ENCODE results near the gene TRMT112. TPM values are rescaled to one million over a fixed set of nuclear protein-coding genes. Genes with fewer than 3 reads are reported as not detected.
"Not testable (repeated sequence)": the region's sequence is repeated elsewhere in the genome, so short reads cannot be mapped to it uniquely, and the experiment has no call there.

Gene TRMT112
- total RNA-seq, 1 donor from 2014 or later = 126 TPM

DNA sequence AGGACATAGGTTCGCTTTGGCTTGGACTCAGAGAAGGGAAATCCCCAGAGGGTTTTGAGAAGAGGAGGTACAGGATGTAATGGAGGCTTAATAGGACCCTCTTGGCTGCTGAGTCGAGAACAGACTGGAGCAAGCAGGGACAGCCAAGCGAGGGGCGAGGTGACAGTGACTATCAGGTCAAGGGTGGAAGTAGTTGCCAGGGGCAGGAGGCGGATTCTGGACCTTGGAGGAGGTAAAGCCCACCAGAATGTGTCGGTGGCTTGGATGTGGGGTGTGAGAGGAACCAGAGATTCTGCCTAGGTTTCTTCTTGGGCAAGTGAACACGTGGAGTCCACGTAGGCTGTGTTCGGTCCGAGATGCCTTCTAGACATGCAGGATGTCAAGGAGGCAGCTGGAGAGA lies 4.4 kb downstream of the TRMT112 start:
- TF ChIP-seq, protein P1, sequence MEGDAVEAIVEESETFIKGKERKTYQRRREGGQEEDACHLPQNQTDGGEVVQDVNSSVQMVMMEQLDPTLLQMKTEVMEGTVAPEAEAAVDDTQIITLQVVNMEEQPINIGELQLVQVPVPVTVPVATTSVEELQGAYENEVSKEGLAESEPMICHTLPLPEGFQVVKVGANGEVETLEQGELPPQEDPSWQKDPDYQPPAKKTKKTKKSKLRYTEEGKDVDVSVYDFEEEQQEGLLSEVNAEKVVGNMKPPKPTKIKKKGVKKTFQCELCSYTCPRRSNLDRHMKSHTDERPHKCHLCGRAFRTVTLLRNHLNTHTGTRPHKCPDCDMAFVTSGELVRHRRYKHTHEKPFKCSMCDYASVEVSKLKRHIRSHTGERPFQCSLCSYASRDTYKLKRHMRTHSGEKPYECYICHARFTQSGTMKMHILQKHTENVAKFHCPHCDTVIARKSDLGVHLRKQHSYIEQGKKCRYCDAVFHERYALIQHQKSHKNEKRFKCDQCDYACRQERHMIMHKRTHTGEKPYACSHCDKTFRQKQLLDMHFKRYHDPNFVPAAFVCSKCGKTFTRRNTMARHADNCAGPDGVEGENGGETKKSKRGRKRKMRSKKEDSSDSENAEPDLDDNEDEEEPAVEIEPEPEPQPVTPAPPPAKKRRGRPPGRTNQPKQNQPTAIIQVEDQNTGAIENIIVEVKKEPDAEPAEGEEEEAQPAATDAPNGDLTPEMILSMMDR (IDR thresholded peaks at IDR 0.05) = no peak
- H3K27ac Mint-ChIP-seq (ENCODE audit: unreplicated experiment) = peak overlapping the region; percentile 39

DNA sequence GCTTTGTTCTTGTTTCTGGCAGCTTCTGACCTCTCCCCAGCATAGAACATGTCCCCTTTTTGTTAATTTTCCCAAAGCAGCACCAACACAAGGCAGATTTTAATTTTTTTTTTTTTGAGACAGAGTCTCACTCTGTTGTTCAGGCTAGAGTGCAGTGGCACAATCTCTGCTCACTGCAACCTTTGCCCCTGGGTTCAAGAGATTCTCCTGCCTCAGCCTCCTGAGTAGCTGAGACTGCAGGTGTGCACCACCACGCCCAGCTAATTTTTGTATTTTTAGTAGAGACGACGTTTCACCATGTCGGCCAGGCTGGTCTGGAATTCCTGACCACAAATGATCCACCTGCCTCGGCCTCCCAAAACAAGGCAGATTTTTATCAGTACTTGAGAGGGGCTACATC lies 9.6 kb downstream of the TRMT112 start:
- not testable (repeated sequence) for H3K27me3 Mint-ChIP-seq (ENCODE audit: low read depth); H3K36me3 Mint-ChIP-seq (ENCODE audit: low read depth); DNase-seq (ENCODE audit: low spot score); H3K4me3 Mint-ChIP-seq (ENCODE audit: unreplicated experiment); H3K9me3 Mint-ChIP-seq (ENCODE audit: low read depth)
- Mint-ChIP-seq H3K4me1 (ENCODE audit: low read depth) (peaks cover 17% of the 10 kb centered on the region), H3K27ac (ENCODE audit: unreplicated experiment) (peak overlapping the region; percentile 15)

More for the DNA sequence above, 4.4 kb downstream of the TRMT112 start:
- Mint-ChIP-seq H3K4me1 (ENCODE audit: low read depth) (peaks cover 10% of the 10 kb centered on the region), H3K27me3 (ENCODE audit: low read depth) (no peaks in the 10 kb centered on the region), H3K9me3 (ENCODE audit: low read depth) (no peaks in the 10 kb centered on the region), H3K36me3 (ENCODE audit: low read depth) (no peaks in the 10 kb centered on the region), H3K4me3 (ENCODE audit: unreplicated experiment) (no peak overlapping the region)
- DNase-seq (ENCODE audit: low spot score) = no peak

DNA sequence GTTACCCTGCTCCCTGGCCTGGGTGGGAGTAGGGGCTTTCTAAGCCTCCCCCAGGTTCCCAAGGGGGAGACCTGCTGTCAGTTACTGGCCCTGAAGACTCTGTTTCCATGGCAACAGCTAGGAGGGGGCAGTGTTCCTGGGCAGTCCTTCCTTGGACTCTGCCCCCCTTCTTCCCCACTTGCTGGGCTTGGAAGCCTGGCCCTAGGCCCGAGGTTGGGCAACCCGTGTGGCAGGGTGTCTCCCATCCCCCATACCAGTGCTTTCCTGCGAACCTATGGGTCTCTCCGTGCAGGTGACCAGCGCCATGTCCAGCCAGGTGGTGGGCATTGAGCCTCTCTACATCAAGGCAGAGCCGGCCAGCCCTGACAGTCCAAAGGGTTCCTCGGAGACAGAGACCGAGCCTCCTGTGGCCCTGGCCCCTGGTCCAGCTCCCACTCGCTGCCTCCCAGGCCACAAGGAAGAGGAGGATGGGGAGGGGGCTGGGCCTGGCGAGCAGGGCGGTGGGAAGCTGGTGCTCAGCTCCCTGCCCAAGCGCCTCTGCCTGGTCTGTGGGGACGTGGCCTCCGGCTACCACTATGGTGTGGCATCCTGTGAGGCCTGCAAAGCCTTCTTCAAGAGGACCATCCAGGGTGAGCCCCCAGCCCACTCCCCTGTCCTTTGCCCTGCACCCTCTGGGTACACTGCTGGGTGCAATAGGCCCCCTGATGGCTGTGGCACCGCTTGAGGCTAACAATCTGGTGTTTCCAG lies 10.3 kb downstream of the TRMT112 start:
- DNase-seq (ENCODE audit: low spot score) = peak; percentile 77
- Mint-ChIP-seq H3K27ac (ENCODE audit: unreplicated experiment) (peak overlapping the region; percentile 15), H3K27me3 (ENCODE audit: low read depth) (no peaks in the 10 kb centered on the region), H3K4me3 (ENCODE audit: unreplicated experiment) (peak overlapping the region; percentile 91), H3K36me3 (ENCODE audit: low read depth) (peaks cover 1% of the 10 kb centered on the region), H3K4me1 (ENCODE audit: low read depth) (peaks cover 17% of the 10 kb centered on the region), H3K9me3 (ENCODE audit: low read depth) (no peaks in the 10 kb centered on the region)
- TF ChIP-seq, protein P1 (IDR thresholded peaks at IDR 0.05) = no peak

DNA sequence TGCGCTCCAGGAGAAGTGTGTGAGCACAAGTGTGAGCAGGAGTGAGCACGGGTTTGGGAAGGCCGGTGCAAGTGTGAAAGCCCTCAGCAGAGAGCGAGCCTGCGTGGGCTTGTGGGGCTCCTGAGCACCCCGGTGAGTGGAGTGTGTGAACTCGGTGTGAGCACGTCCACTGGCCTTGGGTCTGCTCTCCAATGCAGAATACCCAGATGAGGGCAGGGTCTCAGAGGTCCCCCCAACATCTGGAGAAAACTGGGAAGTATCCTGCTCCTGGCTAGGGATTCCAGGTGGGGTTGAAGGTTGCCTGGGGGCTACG lies 10.8 kb downstream of the TRMT112 start:
- DNase-seq (ENCODE audit: low spot score) = no peak
- H3K27me3 Mint-ChIP-seq (ENCODE audit: low read depth) = no peaks in the 10 kb centered on the region
- peak overlapping the region; percentile 60 for H3K27ac Mint-ChIP-seq (ENCODE audit: unreplicated experiment)
- peaks cover 17% of the 10 kb centered on the region for H3K4me1 Mint-ChIP-seq (ENCODE audit: low read depth)
- TF ChIP-seq, protein P1 (IDR thresholded peaks at IDR 0.05) = no peak
- no peaks in the 10 kb centered on the region for H3K9me3 Mint-ChIP-seq (ENCODE audit: low read depth)
- H3K36me3 Mint-ChIP-seq (ENCODE audit: low read depth) = peaks cover 1% of the 10 kb centered on the region
- H3K4me3 Mint-ChIP-seq (ENCODE audit: unreplicated experiment) = peak overlapping the region; percentile 91

DNA sequence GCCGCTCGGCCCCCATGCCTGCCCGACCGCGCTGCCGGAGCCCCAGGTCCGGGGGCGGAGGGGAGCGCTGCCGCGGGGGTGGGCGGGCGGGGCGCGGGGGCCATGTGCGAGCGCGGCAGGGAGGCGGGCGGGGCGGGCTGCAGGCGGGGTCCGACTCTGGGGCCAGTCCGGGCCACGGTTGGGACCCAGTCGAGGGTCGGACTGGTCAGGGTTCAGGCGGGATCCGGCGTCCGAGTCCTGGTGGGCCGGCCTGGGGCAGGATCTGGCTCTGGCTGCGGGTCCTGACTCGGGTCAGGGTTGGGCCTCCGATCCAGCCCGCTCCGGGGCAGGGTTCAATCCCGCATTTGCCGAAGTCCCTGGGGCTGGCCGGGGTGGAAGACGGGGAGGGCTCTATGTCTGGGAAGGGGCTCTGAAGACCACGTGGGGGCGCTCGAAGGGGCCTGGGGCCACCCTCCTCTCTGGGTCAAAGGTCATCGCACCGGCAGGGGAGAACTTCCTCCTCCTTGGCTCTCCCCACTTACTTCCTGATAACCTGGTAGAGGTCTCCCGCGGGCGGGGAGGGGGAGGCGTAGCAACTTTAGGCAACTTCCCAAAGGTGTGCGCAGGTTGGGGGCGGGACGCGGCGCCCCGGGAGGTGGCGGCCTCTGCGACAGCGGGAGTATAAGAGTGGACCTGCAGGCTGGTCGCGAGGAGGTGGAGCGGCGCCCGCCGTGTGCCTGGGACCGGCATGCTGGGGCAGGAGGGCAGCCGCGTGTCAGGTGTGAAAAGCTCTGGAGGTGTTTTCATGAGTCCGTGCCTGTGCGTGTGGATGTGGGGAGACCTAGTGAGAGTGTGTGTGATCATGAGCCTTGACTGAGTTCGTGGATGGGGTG lies 11.4 kb downstream of the TRMT112 start:
- TF ChIP-seq, protein P1 (IDR thresholded peaks at IDR 0.05) = peak; percentile 74
- peak overlapping the region; percentile 91 for H3K4me3 Mint-ChIP-seq (ENCODE audit: unreplicated experiment)
- H3K27me3 Mint-ChIP-seq (ENCODE audit: low read depth) = no peaks in the 10 kb centered on the region
- peaks cover 1% of the 10 kb centered on the region for H3K36me3 Mint-ChIP-seq (ENCODE audit: low read depth)
- peaks cover 19% of the 10 kb centered on the region for H3K4me1 Mint-ChIP-seq (ENCODE audit: low read depth)
- peak overlapping the region; percentile 60 for H3K27ac Mint-ChIP-seq (ENCODE audit: unreplicated experiment)
- peak; percentile 94 for DNase-seq (ENCODE audit: low spot score)
- H3K9me3 Mint-ChIP-seq (ENCODE audit: low read depth) = no peaks in the 10 kb centered on the region

Measured in chondrocyte (in vitro differentiated cells).